DND-41 (cell line): ENCODE results near the gene LIM2.
A peak's percentile ranks its signal among the peaks of the same experiment; 100 is the strongest.

Source experiments
- ATAC-seq: fragments of 200-7000 bp; cut with Tn5 transposase; 3 replicates; pipeline ENCODE4 v1.9.1; 2021; ENCODE audit warnings: low read depth; ENCODE audit not compliant: insufficient read depth
- DNase-seq: peaks from one replicate; pipeline ENCODE4 v3.0.0-alpha.2; 2020
- H2AFZ ChIP-seq: 2 replicates; pipeline ENCODE4 v1.6.0; 2012; ENCODE audit warnings: low read depth, low read length
- H3K27ac ChIP-seq: 2 replicates; pipeline ENCODE4 v1.5.1; 2012; ENCODE audit warnings: low read length, inconsistent platforms
- H3K27me3 ChIP-seq: fragments of 200-600 bp; sonication (generic); 2 replicates; pipeline ENCODE4 v1.6.0; 2012; ENCODE audit warnings: low read length, mild to moderate bottlenecking, inconsistent platforms; ENCODE audit not compliant: insufficient read depth, poor library complexity
- H3K36me3 ChIP-seq: 2 replicates; pipeline ENCODE4 v1.5.1; 2012; ENCODE audit warnings: low read length, inconsistent platforms; ENCODE audit not compliant: insufficient read depth
- H3K4me1 ChIP-seq: 2 replicates; pipeline ENCODE4 v1.5.1; 2012; ENCODE audit warnings: mild to moderate bottlenecking, low read length; ENCODE audit not compliant: insufficient read depth
- H3K4me2 ChIP-seq: 2 replicates; pipeline ENCODE4 v1.6.0; 2012; ENCODE audit warnings: mild to moderate bottlenecking, moderate library complexity, low read length, inconsistent platforms; ENCODE audit not compliant: insufficient read depth
- H3K4me3 ChIP-seq, 2 experiments: fragments of 200-600 bp in 1 of 2; shearing (Covaris generic) in 1 of 2; 2 replicates each; pipeline ENCODE4 v1.5.1; 2012 to 2016; ENCODE audit warnings: inconsistent platforms in 2 of 2, low read length in 2 of 2, mild to moderate bottlenecking in 2 of 2, low read depth in 1 of 2, moderate library complexity in 1 of 2
- H3K79me2 ChIP-seq: 2 replicates; pipeline ENCODE4 v1.6.0; 2012; ENCODE audit warnings: low read length, inconsistent platforms; ENCODE audit not compliant: insufficient read depth
- H3K9ac ChIP-seq: 2 replicates; pipeline ENCODE4 v1.6.0; 2012; ENCODE audit warnings: low read depth, mild to moderate bottlenecking, inconsistent platforms, low read length, moderate library complexity
- H3K9me3 ChIP-seq: 2 replicates; pipeline ENCODE4 v1.5.1; 2012; ENCODE audit warnings: low read length, moderate library complexity, mild to moderate bottlenecking, inconsistent platforms; ENCODE audit not compliant: insufficient read depth, severe bottlenecking
- H4K20me1 ChIP-seq: 2 replicates; pipeline ENCODE4 v1.6.0; 2012; ENCODE audit warnings: low read length; ENCODE audit not compliant: insufficient read depth
- EZH2 ChIP-seq: IDR thresholded peaks from 3 replicates; pipeline ENCODE4 v1.6.1; 2012; ENCODE audit warnings: borderline replicate concordance, low read depth, mild to moderate bottlenecking, moderate library complexity, low read length, inconsistent platforms; ENCODE audit not compliant: severe bottlenecking
- TF ChIP-seq, protein P1 (sequence below): IDR thresholded peaks from 2 replicates; pipeline ENCODE4 v1.5.1; 2012; ENCODE audit warnings: borderline replicate concordance, low read length, moderate library complexity, mild to moderate bottlenecking; ENCODE audit not compliant: poor library complexity, severe bottlenecking; ENCODE audit errors: extremely low read depth

The LIM2 gene

DNA sequence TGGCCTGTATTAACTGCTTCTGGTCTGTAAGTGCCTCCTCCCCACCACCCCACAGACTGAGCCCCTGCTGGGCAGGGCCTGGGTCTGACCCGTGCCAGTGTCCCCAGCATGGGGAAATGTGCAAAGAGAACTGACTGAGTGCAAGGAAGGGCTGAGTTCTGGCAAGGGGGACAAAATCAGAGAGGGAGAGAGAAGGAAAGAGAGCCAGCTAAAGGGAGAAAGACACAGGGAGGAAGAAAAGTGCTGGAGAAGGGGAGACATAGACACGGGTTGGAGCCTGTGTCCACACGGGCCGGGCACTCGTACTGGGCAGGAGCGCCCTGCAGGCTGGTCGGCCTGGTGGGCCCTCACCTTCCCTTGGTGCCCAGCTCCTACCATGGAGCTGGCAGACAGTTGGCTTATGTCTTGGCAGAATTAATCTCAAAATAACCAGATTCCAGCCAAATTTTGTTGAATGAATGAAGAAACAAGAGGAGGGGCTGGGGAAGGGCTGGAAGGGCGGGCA, 16.5 kb downstream of the LIM2 start:
- no peak for TF ChIP-seq EZH2
- TF ChIP-seq, protein P1, sequence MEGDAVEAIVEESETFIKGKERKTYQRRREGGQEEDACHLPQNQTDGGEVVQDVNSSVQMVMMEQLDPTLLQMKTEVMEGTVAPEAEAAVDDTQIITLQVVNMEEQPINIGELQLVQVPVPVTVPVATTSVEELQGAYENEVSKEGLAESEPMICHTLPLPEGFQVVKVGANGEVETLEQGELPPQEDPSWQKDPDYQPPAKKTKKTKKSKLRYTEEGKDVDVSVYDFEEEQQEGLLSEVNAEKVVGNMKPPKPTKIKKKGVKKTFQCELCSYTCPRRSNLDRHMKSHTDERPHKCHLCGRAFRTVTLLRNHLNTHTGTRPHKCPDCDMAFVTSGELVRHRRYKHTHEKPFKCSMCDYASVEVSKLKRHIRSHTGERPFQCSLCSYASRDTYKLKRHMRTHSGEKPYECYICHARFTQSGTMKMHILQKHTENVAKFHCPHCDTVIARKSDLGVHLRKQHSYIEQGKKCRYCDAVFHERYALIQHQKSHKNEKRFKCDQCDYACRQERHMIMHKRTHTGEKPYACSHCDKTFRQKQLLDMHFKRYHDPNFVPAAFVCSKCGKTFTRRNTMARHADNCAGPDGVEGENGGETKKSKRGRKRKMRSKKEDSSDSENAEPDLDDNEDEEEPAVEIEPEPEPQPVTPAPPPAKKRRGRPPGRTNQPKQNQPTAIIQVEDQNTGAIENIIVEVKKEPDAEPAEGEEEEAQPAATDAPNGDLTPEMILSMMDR: no peak
- Histone ChIP-seq H3K9ac (peak overlapping the region; percentile 69; the same call in 1 of the 2 replicates), H3K27ac (peak overlapping the region; percentile 89), H3K4me2 (peak overlapping the region; percentile 83), H2AFZ (no peak overlapping the region), H3K79me2 (peaks cover 14% of the 10 kb centered on the region), H3K27me3 (no peaks in the 10 kb centered on the region), H3K4me1 (peaks cover 66% of the 10 kb centered on the region), H4K20me1 (no peaks in the 10 kb centered on the region), H3K36me3 (no peaks in the 10 kb centered on the region), H3K9me3 (no peaks in the 10 kb centered on the region), H3K4me3 (peak overlapping the region in 1 of 2 experiments; percentile 57; a peak in 2 of 4 replicates)
- ATAC-seq (no peak), DNase-seq (no peak)

DNA sequence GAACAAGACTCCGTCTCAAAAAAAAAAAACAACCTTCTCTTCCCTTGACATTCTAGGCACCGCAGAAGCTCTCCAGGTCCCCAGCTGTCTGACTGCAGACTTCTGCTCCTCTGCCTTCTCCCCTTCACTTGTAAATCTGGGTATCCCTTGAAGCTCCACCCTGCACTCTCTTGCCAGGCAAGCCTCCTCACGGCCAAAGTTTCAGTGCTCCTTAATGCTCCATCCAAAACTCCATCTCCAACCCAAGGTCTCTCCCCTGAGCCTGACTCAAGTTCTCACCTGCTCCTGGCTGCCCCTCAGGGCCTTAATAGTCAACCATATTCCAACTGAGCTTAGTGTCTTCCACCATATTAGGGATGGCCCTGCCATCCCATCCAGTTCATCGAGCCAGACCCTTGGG, 17.5 kb downstream of the LIM2 start:
- Histone ChIP-seq H3K4me3 (no peak overlapping the region), H3K27me3 (no peaks in the 10 kb centered on the region), H3K4me2 (no peak overlapping the region), H3K27ac (no peak overlapping the region), H2AFZ (no peak overlapping the region), H4K20me1 (no peaks in the 10 kb centered on the region), H3K9me3 (no peaks in the 10 kb centered on the region), H3K4me1 (peaks cover 61% of the 10 kb centered on the region), H3K9ac (no peak overlapping the region), H3K36me3 (no peaks in the 10 kb centered on the region; the same call in 1 of the 2 replicates), H3K79me2 (peaks cover 23% of the 10 kb centered on the region)
- no peak for ATAC-seq
- no peak for TF ChIP-seq EZH2
- TF ChIP-seq, protein P1: no peak
- DNase-seq: no peak

DNA sequence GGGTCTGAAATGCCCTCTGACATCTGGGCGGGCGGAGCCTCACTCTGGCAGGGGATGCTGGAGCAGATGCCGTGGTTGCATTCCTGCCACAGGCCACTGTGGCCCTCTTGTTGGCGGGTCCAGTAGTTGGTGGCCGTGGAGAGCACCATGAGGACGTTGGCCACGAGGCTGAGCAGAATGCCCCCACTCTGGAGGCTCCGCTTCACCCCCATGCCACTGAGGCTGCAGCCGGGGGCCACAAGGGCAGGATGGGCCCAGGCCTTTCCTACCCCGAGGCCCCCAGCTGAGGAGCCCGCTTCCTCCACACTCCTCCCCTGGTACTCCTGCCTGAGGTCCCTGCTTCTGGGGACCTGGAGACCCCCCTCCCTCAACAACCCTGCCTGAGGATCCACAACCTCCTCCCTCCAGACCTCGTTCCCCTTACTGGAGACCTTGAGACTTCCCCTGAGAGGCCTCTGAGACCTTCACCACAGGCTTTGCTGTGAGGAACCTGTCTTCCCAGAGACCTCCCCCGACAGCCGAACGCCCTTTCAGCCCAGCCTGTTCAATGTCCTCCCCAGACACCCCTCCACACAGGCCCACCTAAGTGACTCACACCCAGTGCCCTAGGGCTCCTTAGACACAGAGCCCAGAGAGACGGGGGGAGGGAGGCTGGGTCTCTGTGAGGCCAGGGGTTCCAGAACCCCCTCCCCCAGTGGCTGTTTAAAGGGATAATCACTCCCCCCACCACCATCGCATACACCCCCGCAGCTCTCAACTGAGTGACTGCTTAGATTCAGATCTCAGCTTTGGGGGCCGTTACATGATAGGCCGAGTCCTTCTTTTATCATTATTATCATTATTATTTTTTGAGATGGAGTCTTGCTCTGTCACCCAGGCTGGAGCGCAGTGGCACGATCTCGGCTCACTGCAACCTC, 19.1 kb downstream of the LIM2 start, which contains the start of gene CLDND2:
CLDND2 (minus strand) TSS at position 638 of the 917 bp plus-strand sequence; CDS start at position 212, 426 bp downstream.
- H3K79me2 ChIP-seq: peaks cover 37% of the 10 kb centered on the region
- H3K4me3 ChIP-seq: peak within 1 kb of the TSS; percentile 42 to 88
- H3K9ac ChIP-seq: peak within 1 kb of the TSS; percentile 83
- H3K27me3 ChIP-seq: no peaks in the 10 kb centered on the region
- ATAC-seq (no peak), DNase-seq (no peak)
- H3K36me3 ChIP-seq: no peaks in the 10 kb centered on the region; the same call in 1 of the 2 replicates
- TF ChIP-seq, protein P1: no peak
- no peak for TF ChIP-seq EZH2
- H3K4me1 ChIP-seq: peaks cover 70% of the 10 kb centered on the region
- peak within 1 kb of the TSS; percentile 88 for H3K4me2 ChIP-seq
- H2AFZ ChIP-seq: peak within 1 kb of the TSS; percentile 78
- H4K20me1 ChIP-seq: peaks cover 10% of the 10 kb centered on the region
- H3K27ac ChIP-seq: peak within 1 kb of the TSS; percentile 81
- H3K9me3 ChIP-seq: no peaks in the 10 kb centered on the region
